ENCODE data around the gene PEAR1. TPM values are rescaled to one million over a fixed set of nuclear protein-coding genes. Genes with fewer than 3 reads are reported as not detected.
A peak's percentile ranks its signal among the peaks of the same experiment; 100 is the strongest.

The PEAR1 gene
- total RNA-seq, 1 experiment from 2014 or later = 9.8 TPM

DNA sequence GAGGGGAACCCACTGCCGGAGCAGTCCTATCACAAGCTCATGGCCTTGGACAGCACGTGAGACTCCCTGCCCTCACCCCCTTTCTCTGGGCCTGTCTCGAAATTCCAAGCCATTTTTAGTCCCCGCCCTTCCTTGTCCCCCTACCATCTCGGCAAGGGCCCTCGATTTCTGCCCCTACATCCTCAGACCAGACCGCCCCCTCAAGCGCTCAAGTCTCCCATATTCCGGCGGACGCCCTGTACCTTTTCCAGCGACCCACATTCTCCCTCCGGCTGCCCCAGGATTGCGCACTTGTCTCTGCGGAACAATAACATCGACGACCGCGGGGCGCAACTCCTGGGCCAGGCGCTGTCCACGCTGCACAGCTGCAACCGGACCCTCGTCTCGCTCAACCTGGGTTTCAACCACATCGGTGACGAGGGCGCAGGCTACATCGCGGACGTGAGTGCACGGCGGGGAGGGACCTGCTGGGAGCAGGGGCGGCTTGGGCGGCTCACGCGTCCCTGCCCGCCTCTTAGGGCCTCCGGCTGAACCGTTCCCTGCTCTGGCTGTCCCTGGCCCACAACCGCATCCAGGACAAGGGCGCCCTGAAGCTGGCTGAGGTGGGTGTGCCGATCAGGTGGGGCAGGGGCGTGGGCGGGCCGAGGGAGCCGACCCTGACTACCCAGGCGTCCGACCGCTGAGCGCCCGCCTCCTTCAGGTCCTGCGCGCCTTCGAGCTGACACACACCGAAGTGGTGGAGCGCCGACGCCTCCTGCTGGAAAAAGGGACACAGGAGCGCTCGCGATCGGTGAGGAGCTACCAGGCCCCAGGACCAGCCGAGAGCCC lies 33.9 kb downstream of the PEAR1 start:
- CTCF ChIA-PET = interaction anchor here (0.6 to 1.6 kb wide), 9 partner anchors 31 to 303 kb away, joined by 3 to 9 read pairs (median 4); no protein-coding TSS in a partner anchor
- H3K9me2 ChIP-seq (ENCODE audit: insufficient read depth) = no peaks in the 10 kb centered on the region
- no peaks in the 10 kb centered on the region for H3K27me3 ChIP-seq (ENCODE audit: insufficient read depth, low read depth)
- intact Hi-C loops (cut with micrococcal nuclease; ENCODE audit: unreplicated experiment) = loop anchor here (1.0 to 10.0 kb wide), 7 partner anchors 31 to 303 kb away; no protein-coding TSS in a partner anchor
- POLR2A ChIA-PET (ENCODE audit: unreplicated experiment) = interaction anchor here (0.8 kb wide), 1 partner anchor 117 kb away, joined by 3 read pairs; no protein-coding TSS in a partner anchor
- H3F3A ChIP-seq (ENCODE audit: insufficient read depth, low read depth) = peaks cover 26% of the 10 kb centered on the region
- H3K79me2 ChIP-seq (ENCODE audit: low read depth) = no peaks in the 10 kb centered on the region
- peak overlapping the region; percentile 93 for H3K4me2 ChIP-seq
- H2AFZ ChIP-seq = peak overlapping the region; percentile 82
- no TSS peak for BruUV-seq (replicated peaks)
- peak; percentile 68 to 79 for DNase-seq
- H3K9me3 ChIP-seq (ENCODE audit: insufficient read depth, low read depth) = no peaks in the 10 kb centered on the region
- H4K20me1 ChIP-seq (ENCODE audit: insufficient read depth) = no peaks in the 10 kb centered on the region
- H3K4me3 ChIP-seq = peak overlapping the region; percentile 64
- H3K27ac ChIP-seq = no peak overlapping the region
- no peak for TF ChIP-seq EZH2 (IDR thresholded peaks at IDR 0.05; ENCODE audit: low read depth)
- TF ChIP-seq, protein P1, sequence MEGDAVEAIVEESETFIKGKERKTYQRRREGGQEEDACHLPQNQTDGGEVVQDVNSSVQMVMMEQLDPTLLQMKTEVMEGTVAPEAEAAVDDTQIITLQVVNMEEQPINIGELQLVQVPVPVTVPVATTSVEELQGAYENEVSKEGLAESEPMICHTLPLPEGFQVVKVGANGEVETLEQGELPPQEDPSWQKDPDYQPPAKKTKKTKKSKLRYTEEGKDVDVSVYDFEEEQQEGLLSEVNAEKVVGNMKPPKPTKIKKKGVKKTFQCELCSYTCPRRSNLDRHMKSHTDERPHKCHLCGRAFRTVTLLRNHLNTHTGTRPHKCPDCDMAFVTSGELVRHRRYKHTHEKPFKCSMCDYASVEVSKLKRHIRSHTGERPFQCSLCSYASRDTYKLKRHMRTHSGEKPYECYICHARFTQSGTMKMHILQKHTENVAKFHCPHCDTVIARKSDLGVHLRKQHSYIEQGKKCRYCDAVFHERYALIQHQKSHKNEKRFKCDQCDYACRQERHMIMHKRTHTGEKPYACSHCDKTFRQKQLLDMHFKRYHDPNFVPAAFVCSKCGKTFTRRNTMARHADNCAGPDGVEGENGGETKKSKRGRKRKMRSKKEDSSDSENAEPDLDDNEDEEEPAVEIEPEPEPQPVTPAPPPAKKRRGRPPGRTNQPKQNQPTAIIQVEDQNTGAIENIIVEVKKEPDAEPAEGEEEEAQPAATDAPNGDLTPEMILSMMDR (conservative IDR thresholded peaks at IDR 0.05) = peak; percentile 77
- peaks cover 30% of the 10 kb centered on the region for H3K4me1 ChIP-seq (replicated peaks; ENCODE audit: insufficient read depth)
- H3K36me3 ChIP-seq (ENCODE audit: low read depth) = no peaks in the 10 kb centered on the region

DNA sequence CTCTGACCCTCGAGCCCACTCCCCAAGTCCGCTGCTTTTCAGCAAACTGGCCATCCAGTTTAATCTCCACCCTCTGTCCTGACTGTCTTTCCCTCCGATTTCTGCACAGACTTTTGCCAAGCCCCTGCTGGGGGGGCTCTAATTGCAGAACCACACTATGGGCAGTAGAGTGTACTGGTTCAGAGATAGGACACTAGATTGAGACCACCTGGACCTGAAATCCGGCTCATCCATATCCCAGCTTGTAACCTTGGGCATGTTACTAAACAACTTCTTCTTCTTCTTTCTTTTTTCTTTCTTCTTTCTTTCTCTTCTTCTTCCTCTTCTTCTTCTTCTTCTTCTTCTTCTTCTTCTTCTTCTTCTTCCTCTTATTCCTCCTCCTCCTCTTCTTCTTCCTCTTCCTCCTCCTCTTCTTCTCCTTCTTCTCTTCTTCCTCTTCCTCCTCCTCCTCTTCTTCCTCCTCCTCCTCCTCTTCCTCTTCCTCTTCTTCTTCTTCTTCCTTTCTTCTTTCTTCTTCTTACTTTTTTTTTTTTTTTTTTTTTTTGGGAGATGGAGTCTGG lies 34.6 kb downstream of the PEAR1 start:
- intact Hi-C loops (cut with micrococcal nuclease; ENCODE audit: unreplicated experiment) = loop anchor here (10.0 kb wide), 2 partner anchors 227 to 303 kb away; no protein-coding TSS in a partner anchor
- Histone ChIP-seq H2AFZ (0 out of 2 replicates have a peak overlapping the region, but pooled peaks have one; percentile 82), H3K9me2 (ENCODE audit: insufficient read depth) (no peaks in the 10 kb centered on the region), H3K36me3 (ENCODE audit: low read depth) (no peaks in the 10 kb centered on the region), H3K27ac (no peak overlapping the region), H3K9me3 (ENCODE audit: insufficient read depth, low read depth) (no peaks in the 10 kb centered on the region), H3K4me3 (no peak overlapping the region; the same call in 1 of the 2 replicates), H3K79me2 (ENCODE audit: low read depth) (no peaks in the 10 kb centered on the region), H3K4me2 (peak overlapping the region; percentile 93), H3K4me1 (replicated peaks; ENCODE audit: insufficient read depth) (peaks cover 23% of the 10 kb centered on the region), H4K20me1 (ENCODE audit: insufficient read depth) (no peaks in the 10 kb centered on the region), H3F3A (ENCODE audit: insufficient read depth, low read depth) (peaks cover 19% of the 10 kb centered on the region), H3K27me3 (ENCODE audit: insufficient read depth, low read depth) (no peaks in the 10 kb centered on the region)
- CTCF ChIA-PET = interaction anchor here (0.6 to 1.6 kb wide), 8 partner anchors 32 to 303 kb away, joined by 3 to 9 read pairs (median 4); no protein-coding TSS in a partner anchor
- no peak for DNase-seq
- TF ChIP-seq, protein P1 (conservative IDR thresholded peaks at IDR 0.05) = peak; percentile 43; the same call in 1 of the 2 replicates
- TF ChIP-seq EZH2 (IDR thresholded peaks at IDR 0.05; ENCODE audit: low read depth) = no peak
- BruUV-seq (replicated peaks) = no TSS peak
- POLR2A ChIA-PET (ENCODE audit: unreplicated experiment) = no interaction called here

DNA sequence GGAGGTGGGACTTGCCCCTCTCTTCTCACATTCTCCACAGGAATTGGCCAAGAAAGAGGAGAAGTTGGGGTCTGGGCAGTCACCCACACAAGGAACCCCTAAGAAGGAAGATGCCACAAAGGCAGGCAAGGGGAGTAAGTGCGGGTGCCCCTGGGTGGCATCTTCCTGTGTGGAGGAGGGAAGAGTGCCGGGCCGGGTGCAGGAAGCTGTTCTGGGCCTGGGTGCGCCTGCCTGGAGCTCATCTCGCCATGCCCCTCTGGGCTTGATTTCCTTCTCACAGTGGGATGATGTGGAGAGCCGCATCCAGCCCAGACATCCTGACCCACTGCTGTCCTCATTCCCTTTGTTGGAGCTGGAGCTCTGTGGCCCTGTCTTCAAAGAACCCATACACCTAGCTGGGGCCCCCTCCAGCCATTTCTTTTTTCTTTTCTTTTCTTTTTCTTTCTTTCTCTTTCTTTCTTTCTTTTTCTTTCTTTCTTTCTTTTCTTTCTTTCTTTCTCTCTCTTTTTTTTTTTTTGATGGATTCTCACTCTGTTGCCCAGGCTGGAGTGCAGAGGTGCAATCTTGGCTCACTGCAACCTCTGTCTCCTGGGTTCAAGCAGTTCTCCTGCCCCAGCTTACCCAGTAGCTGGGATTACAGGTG lies 36.2 kb downstream of the PEAR1 start:
- BruUV-seq (replicated peaks) = no TSS peak
- H4K20me1 ChIP-seq (ENCODE audit: insufficient read depth) = no peaks in the 10 kb centered on the region
- no peaks in the 10 kb centered on the region for H3K36me3 ChIP-seq (ENCODE audit: low read depth)
- DNase-seq = no peak
- H3K4me1 ChIP-seq (replicated peaks; ENCODE audit: insufficient read depth) = peaks cover 20% of the 10 kb centered on the region
- no peak overlapping the region for H3K4me3 ChIP-seq
- POLR2A ChIA-PET (ENCODE audit: unreplicated experiment) = no interaction called here
- CTCF ChIA-PET = no interaction called here
- no peak overlapping the region for H3K27ac ChIP-seq
- peaks cover 19% of the 10 kb centered on the region for H3F3A ChIP-seq (ENCODE audit: insufficient read depth, low read depth)
- no peaks in the 10 kb centered on the region for H3K9me2 ChIP-seq (ENCODE audit: insufficient read depth)
- H3K9me3 ChIP-seq (ENCODE audit: insufficient read depth, low read depth) = no peaks in the 10 kb centered on the region
- H3K4me2 ChIP-seq = no peak overlapping the region
- H2AFZ ChIP-seq = no peak overlapping the region
- H3K79me2 ChIP-seq (ENCODE audit: low read depth) = no peaks in the 10 kb centered on the region
- TF ChIP-seq, protein P1 (conservative IDR thresholded peaks at IDR 0.05) = no peak
- no peak for TF ChIP-seq EZH2 (IDR thresholded peaks at IDR 0.05; ENCODE audit: low read depth)
- intact Hi-C loops (cut with micrococcal nuclease; ENCODE audit: unreplicated experiment) = loop anchor here (10.0 kb wide), 2 partner anchors 225 to 305 kb away; no protein-coding TSS in a partner anchor
- no peaks in the 10 kb centered on the region for H3K27me3 ChIP-seq (ENCODE audit: insufficient read depth, low read depth)
